Placental pericyte (primary cell): ENCODE results near the gene ZRANB1. TPM values are rescaled to one million over a fixed set of nuclear protein-coding genes. Genes with fewer than 3 reads are reported as not detected.

Source experiments
- small RNA-seq: library from RNA; depleted of rRNA; stranded (forward); fragments of <200 nt; gene quantifications from one replicate; pipeline ENCODE3, GENCODE V24; 2012; ENCODE audit warnings: low replicate concordance
- total RNA-seq: library from RNA; depleted of rRNA; stranded (reverse); fragments of >200 nt; gene quantifications from 2 replicates; pipeline ENCODE4 v1.2.3, GENCODE V29; 2012

ZRANB1 gene
- 24.3 and 26.3 TPM in 2 replicates for total RNA-seq

DNA sequence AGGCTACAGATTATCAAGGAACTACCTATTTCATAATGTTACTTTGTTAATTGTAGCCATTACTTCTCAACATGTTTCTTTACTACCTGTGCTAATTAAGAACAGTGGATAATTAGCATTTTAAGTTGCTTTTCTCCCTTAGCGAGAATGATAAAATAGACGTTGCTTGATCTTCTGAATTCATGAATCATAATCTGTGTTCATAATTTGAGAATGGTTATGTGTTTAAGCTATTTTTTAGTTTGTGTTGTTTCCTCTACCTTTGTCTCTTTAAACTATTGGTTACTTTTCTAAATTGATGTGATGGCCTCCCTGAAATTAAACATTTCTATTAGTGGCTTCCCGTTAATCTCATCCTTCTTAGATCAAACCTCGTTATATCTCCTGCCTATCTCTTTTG, at the start of gene ZRANB1:
Gene ZRANB1, plus strand, starts transcription at position 301 of the 400 bp plus-strand sequence. CDS start 371 bp downstream, outside the sequence.

Small RNA genes within 50 kb of the gene (small RNA-seq; reads per million reads assigned to genes)
- gene MIR4296: not detected

Other genes with a start within 250 kb of the ZRANB1 start
- gene FAM53B, start 197.7 kb upstream of the ZRANB1 start, total RNA-seq: 8.5 and 16.2 TPM in 2 replicates
- 12.0 and 17.0 TPM in 2 replicates for gene EEF1AKMT2, start 150.2 kb upstream of the ZRANB1 start, total RNA-seq
- 10.9 and 15.5 TPM in 2 replicates for gene ABRAXAS2, start 140.3 kb upstream of the ZRANB1 start, total RNA-seq
- gene CTBP2, start 218.4 kb downstream of the ZRANB1 start, total RNA-seq: 97.5 and 148 TPM in 2 replicates